ENCODE data around the gene NECAB2. TPM values are rescaled to one million over a fixed set of nuclear protein-coding genes. Genes with fewer than 3 reads are reported as not detected.

Gene NECAB2
- total and polyA plus RNA-seq, 2 of the 8 experiments (the other 6 are each of a cell fraction or from before 2014, with no cell fraction given) = 3.6 to 4.2 TPM

DNA sequence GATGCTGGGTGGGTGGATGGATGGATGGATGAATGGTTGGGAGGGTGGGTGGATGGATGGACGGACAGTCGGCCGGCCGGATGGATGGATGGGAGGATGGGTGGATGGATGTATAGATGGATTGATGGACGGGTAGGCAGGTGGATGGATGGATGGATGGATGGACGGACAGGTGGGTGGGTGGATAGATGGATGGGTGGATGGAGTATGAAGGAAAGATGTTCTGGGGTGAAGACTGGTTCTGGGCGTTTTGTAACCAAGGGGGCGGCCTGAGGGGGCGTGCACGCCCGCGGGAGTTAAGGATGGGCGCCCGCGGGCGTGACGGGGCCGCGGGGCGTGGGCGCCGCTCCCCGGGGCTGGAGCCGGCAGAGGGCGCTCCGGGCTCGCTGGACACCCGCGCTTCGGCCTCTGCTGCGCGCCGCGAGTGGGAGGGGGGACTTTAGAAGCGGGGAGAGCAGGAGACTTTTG, at the start of gene NECAB2 (continued):
- TF ChIP-seq HDAC2 (IDR thresholded peaks at IDR 0.05; ENCODE audit: borderline replicate concordance in 1 of 2, low read depth in 2 of 2, low read length in 2 of 2) (peak; percentile 55 to 89; a peak in 2 of 4 replicates), RNF2 (IDR thresholded peaks at IDR 0.05; ENCODE audit: borderline replicate concordance, low read depth, low read length, missing control alignments, poor library complexity, severe bottlenecking) (no peak), BACH1 (IDR thresholded peaks at IDR 0.05; ENCODE audit: low read length) (peak; percentile 85), SP1 (IDR thresholded peaks at IDR 0.05; ENCODE audit: low read depth, low read length) (no peak), CBX5 (IDR thresholded peaks at IDR 0.05; ENCODE audit: low read depth, low read length) (no peak)
- TF ChIP-seq, protein P1, sequence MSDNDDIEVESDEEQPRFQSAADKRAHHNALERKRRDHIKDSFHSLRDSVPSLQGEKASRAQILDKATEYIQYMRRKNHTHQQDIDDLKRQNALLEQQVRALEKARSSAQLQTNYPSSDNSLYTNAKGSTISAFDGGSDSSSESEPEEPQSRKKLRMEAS (IDR thresholded peaks at IDR 0.05) = no peak
- TF ChIP-seq, protein P2, sequence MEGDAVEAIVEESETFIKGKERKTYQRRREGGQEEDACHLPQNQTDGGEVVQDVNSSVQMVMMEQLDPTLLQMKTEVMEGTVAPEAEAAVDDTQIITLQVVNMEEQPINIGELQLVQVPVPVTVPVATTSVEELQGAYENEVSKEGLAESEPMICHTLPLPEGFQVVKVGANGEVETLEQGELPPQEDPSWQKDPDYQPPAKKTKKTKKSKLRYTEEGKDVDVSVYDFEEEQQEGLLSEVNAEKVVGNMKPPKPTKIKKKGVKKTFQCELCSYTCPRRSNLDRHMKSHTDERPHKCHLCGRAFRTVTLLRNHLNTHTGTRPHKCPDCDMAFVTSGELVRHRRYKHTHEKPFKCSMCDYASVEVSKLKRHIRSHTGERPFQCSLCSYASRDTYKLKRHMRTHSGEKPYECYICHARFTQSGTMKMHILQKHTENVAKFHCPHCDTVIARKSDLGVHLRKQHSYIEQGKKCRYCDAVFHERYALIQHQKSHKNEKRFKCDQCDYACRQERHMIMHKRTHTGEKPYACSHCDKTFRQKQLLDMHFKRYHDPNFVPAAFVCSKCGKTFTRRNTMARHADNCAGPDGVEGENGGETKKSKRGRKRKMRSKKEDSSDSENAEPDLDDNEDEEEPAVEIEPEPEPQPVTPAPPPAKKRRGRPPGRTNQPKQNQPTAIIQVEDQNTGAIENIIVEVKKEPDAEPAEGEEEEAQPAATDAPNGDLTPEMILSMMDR (IDR thresholded peaks at IDR 0.05; ENCODE audit: control extremely low read depth in 1 of 3, insufficient read depth in 1 of 3, low read depth in 1 of 3, low read length in 3 of 3) = peak; percentile 56 to 81 (median 67)
